ENCODE results near the gene XIRP1.

- TF ChIP-seq POLR2A (IDR thresholded peaks at IDR 0.05) (no peak), CTCF (IDR thresholded peaks at IDR 0.05) (no peak)
These were observed 40.5 kb upstream of the XIRP1 start for GRCh38 chr3:39232859-39233258.
